IMR-90 (cell line): ENCODE data around the gene PPT2. TPM values are rescaled to one million over a fixed set of nuclear protein-coding genes. Genes with fewer than 3 reads are reported as not detected.

Experiments used
- ATAC-seq: fragments of 200-7000 bp; cut with Tn5 transposase; 2 replicates; pipeline ENCODE4 v1.9.1; 2020; ENCODE audit warnings: low read depth, mild to moderate bottlenecking, moderate library complexity
- BruUV-seq: library from RNA; stranded (reverse); fragments of 400-500 nt; replicated peaks from 2 replicates; lab custom pipeline; 2021; lab: Mats Ljungman, UMichigan
- CTCF ChIA-PET: fragments of 300-600 bp; formaldehyde crosslinking; extraction: SDS; loops from one replicate; lab custom pipeline; 2021; ENCODE audit warnings: antibody characterized with exemption; lab: Yijun Ruan, JAX
- POLR2A ChIA-PET: fragments of 300-600 bp; sonication (Branson Sonifier 250); formaldehyde crosslinking; loops from one replicate; lab custom pipeline; 2022; ENCODE audit warnings: antibody characterized with exemption; ENCODE audit not compliant: unreplicated experiment; lab: Charles Lee
- DNase-seq: peaks from one replicate; pipeline ENCODE4 v3.0.0; 2013
- H2AFZ ChIP-seq: replicated peaks from 2 replicates; pipeline ENCODE3; 2013; ENCODE audit warnings: low read length, mild to moderate bottlenecking; ENCODE audit not compliant: poor library complexity
- H2AK5ac ChIP-seq: 2 replicates; pipeline ENCODE4 v1.6.1; 2013; ENCODE audit warnings: low read depth, low read length, inconsistent platforms
- H2AK9ac ChIP-seq: replicated peaks from 2 replicates; pipeline ENCODE3; 2013; ENCODE audit warnings: mild to moderate bottlenecking, low read depth, low read length, moderate library complexity; ENCODE audit not compliant: poor library complexity
- H2BK120ac ChIP-seq: 2 replicates; pipeline ENCODE4 v1.6.1; 2013; ENCODE audit warnings: low read depth, low read length, inconsistent platforms
- H2BK15ac ChIP-seq: 3 replicates; pipeline ENCODE4 v1.6.1; 2013; ENCODE audit warnings: low read depth, low read length, inconsistent platforms
- H2BK20ac ChIP-seq: 2 replicates; pipeline ENCODE4 v1.6.1; 2013; ENCODE audit warnings: low read depth, mild to moderate bottlenecking, inconsistent platforms, low read length, moderate library complexity
- H2BK5ac ChIP-seq: 2 replicates; pipeline ENCODE4 v1.6.1; 2013; ENCODE audit warnings: mild to moderate bottlenecking, low read depth, low read length, inconsistent platforms; ENCODE audit not compliant: poor library complexity, severe bottlenecking
- H3K14ac ChIP-seq: replicated peaks from 2 replicates; pipeline ENCODE4 v1.6.1; 2013; ENCODE audit warnings: low read depth, low read length, inconsistent platforms
- H3K18ac ChIP-seq: 2 replicates; pipeline ENCODE4 v1.6.1; 2013; ENCODE audit warnings: low read depth, low read length, control low read depth
- H3K23ac ChIP-seq: 2 replicates; pipeline ENCODE4 v1.6.1; 2013; ENCODE audit warnings: low read depth, low read length, inconsistent platforms
- H3K27ac ChIP-seq: 2 replicates; pipeline ENCODE4 v1.5.1; 2013; ENCODE audit warnings: mild to moderate bottlenecking, control low read depth, low read length; ENCODE audit not compliant: insufficient read depth
- H3K27me3 ChIP-seq: 2 replicates; pipeline ENCODE4 v1.6.1; 2013; ENCODE audit warnings: low read length; ENCODE audit not compliant: control insufficient read depth, insufficient read depth
- H3K36me3 ChIP-seq: 2 replicates; pipeline ENCODE4 v1.6.1; 2013; ENCODE audit warnings: low read length, mixed read lengths; ENCODE audit not compliant: control insufficient read depth, insufficient read depth
- H3K4ac ChIP-seq: 2 replicates; pipeline ENCODE4 v1.6.1; 2013; ENCODE audit warnings: low read depth, low read length, inconsistent platforms
- H3K4me1 ChIP-seq: 2 replicates; pipeline ENCODE4 v1.6.1; 2013; ENCODE audit warnings: low read length, mixed read lengths; ENCODE audit not compliant: control insufficient read depth, insufficient read depth
- H3K4me2 ChIP-seq: 2 replicates; pipeline ENCODE4 v1.6.1; 2013; ENCODE audit warnings: low read depth, mild to moderate bottlenecking, control low read depth, low read length, moderate library complexity
- H3K4me3 ChIP-seq: 2 replicates; pipeline ENCODE4 v1.5.1; 2013; ENCODE audit warnings: low read depth, mild to moderate bottlenecking, control low read depth, low read length, moderate library complexity; ENCODE audit not compliant: insufficient read depth
- H3K56ac ChIP-seq: 2 replicates; pipeline ENCODE4 v1.6.1; 2013; ENCODE audit warnings: low read length, inconsistent platforms; ENCODE audit not compliant: insufficient read depth; ENCODE audit errors: extremely low read depth
- H3K79me1 ChIP-seq, 2 experiments: 2 replicates each; pipeline ENCODE4 v1.6.1; 2013; ENCODE audit warnings: low read length in 2 of 2, inconsistent platforms in 1 of 2, low read depth in 1 of 2
- H3K9ac ChIP-seq: 2 replicates; pipeline ENCODE4 v1.6.1; 2013; ENCODE audit warnings: low read depth, low read length, control low read depth
- H3K9me1 ChIP-seq: 2 replicates; pipeline ENCODE4 v1.6.1; 2013; ENCODE audit warnings: low read length, inconsistent platforms; ENCODE audit not compliant: insufficient read depth
- H3K9me3 ChIP-seq: 2 replicates; pipeline ENCODE4 v1.6.1; 2013; ENCODE audit warnings: low read length; ENCODE audit not compliant: control insufficient read depth, insufficient read depth
- H4K20me1 ChIP-seq: 2 replicates; pipeline ENCODE4 v1.6.1; 2013; ENCODE audit warnings: low read length, inconsistent platforms; ENCODE audit not compliant: insufficient read depth
- H4K5ac ChIP-seq: 2 replicates; pipeline ENCODE4 v1.6.1; 2013; ENCODE audit warnings: mild to moderate bottlenecking, low read depth, low read length, control low read depth
- H4K8ac ChIP-seq, 2 experiments: 2 replicates each; pipeline ENCODE4 v1.6.1; 2013; ENCODE audit warnings: low read depth in 2 of 2, low read length in 2 of 2, control low read depth in 1 of 2, inconsistent platforms in 1 of 2
- H4K91ac ChIP-seq: 2 replicates; pipeline ENCODE4 v1.6.1; 2013; ENCODE audit warnings: low read depth, low read length, inconsistent platforms; ENCODE audit not compliant: insufficient read depth
- NFE2L2 ChIP-seq: fragments of 150-350 bp; IDR thresholded peaks from 2 replicates; pipeline ENCODE4 v1.6.1; 2016; ENCODE audit warnings: low read depth, mild to moderate bottlenecking, low read length
- WGBS, 2 experiments: methylation state at CpG; one replicate each; pipeline versions ENCODE4 v1.1.5 to v1.1.7; 2013; ENCODE audit warnings: missing lambda C conversion rate in 2 of 2; ENCODE audit not compliant: insufficient read length in 1 of 2; ENCODE audit errors: extremely low coverage in 2 of 2; 5-methylcytosine and 5-hydroxymethylcytosine counted together
- dilution Hi-C: fragments of 300-500 bp; cut with HindIII; formaldehyde crosslinking; loops from one replicate; pipeline ENCODE4 v1.14.3; 2018; ENCODE audit warnings: low sequenced_read_pairs; ENCODE audit not compliant: unreplicated experiment
- in situ Hi-C: fragments of 300-500 bp; cut with MboI; formaldehyde crosslinking; loops from 3 replicates; pipeline ENCODE4 v1.14.3; 2019; ENCODE audit warnings: low sequenced_read_pairs, inconsistent platforms, mixed read lengths
- intact Hi-C: fragments of 100-400 bp; cut with micrococcal nuclease; formaldehyde crosslinking; loops from 2 replicates; pipeline ENCODE4 v1.10.0; 2022
- polyA plus RNA-seq, 3 experiments: library from polyadenylated mRNA; depleted of rRNA; stranded (reverse); fragments of >200 nt; gene quantifications; 2 replicates each; pipeline ENCODE4 v1.2.3, GENCODE V29; 2012; ENCODE audit warnings: low replicate concordance in 1 of 3
- total RNA-seq: library from RNA; depleted of rRNA; stranded (reverse); fragments of >200 nt; gene quantifications from 2 replicates; pipeline ENCODE4 v1.2.3, GENCODE V29; 2012

Gene PPT2
- total and polyA plus RNA-seq, 2 of the 4 experiments (the other 2 are of a cell fraction) = 3.2 to 16.2 TPM

GRCh38 chr6:32147401-32148132, 6.4 kb upstream of the PPT2 start:
- ATAC-seq = no peak
- no peak overlapping the region for H3K4me3 ChIP-seq
- H2BK20ac ChIP-seq = no peak overlapping the region
- no peak overlapping the region for H2BK120ac ChIP-seq
- POLR2A ChIA-PET = interaction anchor here (0.6 kb wide), 1 partner anchor 19 kb away, joined by 8 read pairs; the partner anchor contains the start of gene ATF6B
- in situ Hi-C loops (no loop called here), intact Hi-C loops (no loop called here), dilution Hi-C loops (no loop called here)
- TF ChIP-seq NFE2L2 = no peak
- no peak overlapping the region for H2BK5ac ChIP-seq
- H3K14ac ChIP-seq = no peak overlapping the region
- H2BK15ac ChIP-seq = no peak overlapping the region
- peaks cover 11% of the 10 kb centered on the region for H3K4me1 ChIP-seq
- H2AK5ac ChIP-seq = no peak overlapping the region
- 0 out of 2 replicates have a peak, but pooled peaks cover 4% of the 10 kb centered on the region for H3K9me1 ChIP-seq
- no peak for DNase-seq
- peaks cover 2% of the 10 kb centered on the region; the same call in 1 of the 2 replicates for H3K9me3 ChIP-seq
- H4K5ac ChIP-seq = no peak overlapping the region
- H4K8ac ChIP-seq = no peak overlapping the region
- H4K20me1 ChIP-seq = no peaks in the 10 kb centered on the region
- H3K18ac ChIP-seq = no peak overlapping the region
- H3K27ac ChIP-seq = no peak overlapping the region
- H3K56ac ChIP-seq = no peak overlapping the region
- H3K4me2 ChIP-seq = no peak overlapping the region
- CTCF ChIA-PET = interaction anchor here (0.9 to 1.3 kb wide), 2 partner anchors 11 to 12 kb away, joined by 4 to 5 read pairs; no protein-coding TSS in a partner anchor
- H2AK9ac ChIP-seq = no peak overlapping the region
- H3K27me3 ChIP-seq = peaks cover 27% of the 10 kb centered on the region
- H3K36me3 ChIP-seq = peaks cover 2% of the 10 kb centered on the region; the same call in 1 of the 2 replicates
- no peak overlapping the region for H3K9ac ChIP-seq
- no peak overlapping the region for H4K91ac ChIP-seq
- H3K79me1 ChIP-seq = peaks cover 0 to 3% of the 10 kb centered on the region in 2 experiments; a peak in 1 of 4 replicates
- no peak overlapping the region for H3K23ac ChIP-seq
- no CpG with 5 or more reads among the region's 4 CpGs for WGBS, 2 experiments
- no TSS peak for BruUV-seq
- no peak overlapping the region for H2AFZ ChIP-seq
- H3K4ac ChIP-seq = no peak overlapping the region
